ENCODE results near the gene CYP26C1. TPM values are rescaled to one million over a fixed set of nuclear protein-coding genes. Genes with fewer than 3 reads are reported as not detected.

CYP26C1 gene
- 0.35 TPM for total RNA-seq
- long read RNA-seq = 0 reads

GRCh38 chr10:93059975-93060886 is at the start of gene CYP26C1:
TSS of gene CYP26C1 (plus strand) at chr10:93060798. CDS start at chr10:93061264, 466 bp downstream.
- no peak for ATAC-seq

GRCh38 chr10:93015722-93016121 is 44.9 kb upstream of the CYP26C1 start:
- Histone ChIP-seq H3K4me3 (no peak overlapping the region), H3K27me3 (no peaks in the 10 kb centered on the region), H3K9me3 (no peaks in the 10 kb centered on the region), H3K4me1 (no peaks in the 10 kb centered on the region), H3K27ac (no peak overlapping the region), H3K36me3 (no peaks in the 10 kb centered on the region)
- intact Hi-C loops (cut with DNase I) = no loop called here
- no peak for TF ChIP-seq CTCF (IDR thresholded peaks at IDR 0.05)
- no peak for ATAC-seq
- no peak for DNase-seq

More at GRCh38 chr10:93059975-93060886, at the start of gene CYP26C1:
- Histone ChIP-seq H3K27ac (no peak within 1 kb of the TSS), H3K4me3 (no peak within 1 kb of the TSS), H3K36me3 (peaks cover 7% of the 10 kb centered on the region), H3K27me3 (peaks cover 42% of the 10 kb centered on the region), H3K4me1 (peaks cover 15% of the 10 kb centered on the region), H3K9me3 (no peaks in the 10 kb centered on the region)
- TF ChIP-seq CTCF (IDR thresholded peaks at IDR 0.05) = no peak
- intact Hi-C loops (cut with DNase I) = no loop called here
- DNase-seq = no peak

- ATAC-seq (no peak), DNase-seq (no peak)
- Histone ChIP-seq H3K27ac (no peak overlapping the region), H3K36me3 (no peaks in the 10 kb centered on the region), H3K9me3 (no peaks in the 10 kb centered on the region), H3K27me3 (no peaks in the 10 kb centered on the region), H3K4me3 (no peak overlapping the region), H3K4me1 (no peaks in the 10 kb centered on the region)
- intact Hi-C loops (cut with DNase I) = no loop called here
- TF ChIP-seq CTCF (IDR thresholded peaks at IDR 0.05) = no peak
These were observed 37.5 kb upstream of the CYP26C1 start for GRCh38 chr10:93023013-93023650.

- H3K36me3 ChIP-seq = no peaks in the 10 kb centered on the region
- H3K9me3 ChIP-seq = no peaks in the 10 kb centered on the region
- no peaks in the 10 kb centered on the region for H3K4me1 ChIP-seq
- no peak for TF ChIP-seq CTCF (IDR thresholded peaks at IDR 0.05)
- intact Hi-C loops (cut with DNase I) = no loop called here
- H3K27ac ChIP-seq = no peak overlapping the region
- no peak for DNase-seq
- no peak for ATAC-seq
- H3K27me3 ChIP-seq = no peaks in the 10 kb centered on the region
- no peak overlapping the region for H3K4me3 ChIP-seq
These were observed 34.5 kb upstream of the CYP26C1 start for GRCh38 chr10:93026072-93026471.

GRCh38 chr10:93027508-93027907 is 33.1 kb upstream of the CYP26C1 start:
- intact Hi-C loops (cut with DNase I) = no loop called here
- H3K9me3 ChIP-seq = no peaks in the 10 kb centered on the region
- no peak for ATAC-seq

More at GRCh38 chr10:93027508-93027907, 33.1 kb upstream of the CYP26C1 start:
- Histone ChIP-seq H3K4me3 (no peak overlapping the region), H3K27ac (no peak overlapping the region), H3K27me3 (no peaks in the 10 kb centered on the region), H3K36me3 (no peaks in the 10 kb centered on the region), H3K4me1 (no peaks in the 10 kb centered on the region)
- no peak for DNase-seq
- TF ChIP-seq CTCF (IDR thresholded peaks at IDR 0.05) = no peak

Data from upper lobe of right lung (tissue), 1 donor.